ENCODE results near the gene GALM. TPM values are rescaled to one million over a fixed set of nuclear protein-coding genes. Genes with fewer than 3 reads are reported as not detected.

The GALM gene
- total RNA-seq, 1 experiment from 2014 or later: 10.0 TPM

- H4K5ac ChIP-seq (ENCODE audit: insufficient read length, low read depth, low read length): no peak overlapping the region
- H3K9me3 ChIP-seq (ENCODE audit: control insufficient read depth, low read depth, low read length): no peaks in the 10 kb centered on the region
- no peaks in the 10 kb centered on the region for H3K27me3 ChIP-seq (ENCODE audit: insufficient read depth, low read length)
- H2BK120ac ChIP-seq (ENCODE audit: low read depth, low read length, poor library complexity, severe bottlenecking): no peak overlapping the region
- H2AK5ac ChIP-seq (ENCODE audit: insufficient read length, low read length): no peak overlapping the region
- Mint-ChIP-seq H3K9me3 (no peaks in the 10 kb centered on the region), H3K4me1 (peaks cover 0 to 11% of the 10 kb centered on the region in 2 experiments; a peak in 2 of 4 replicates), H3K27ac (no peak overlapping the region), H3K27me3 (ENCODE audit: low read depth) (no peaks in the 10 kb centered on the region), H3K36me3 (ENCODE audit: insufficient read depth in 1 of 3, low read depth in 3 of 3) (no peaks in the 10 kb centered on the region; a peak in 1 of 7 replicates), H3K4me3 (no peak overlapping the region)
- H4K20me1 ChIP-seq (ENCODE audit: control insufficient read depth, insufficient read depth, insufficient read length): no peaks in the 10 kb centered on the region
- no peak overlapping the region for H3K56ac ChIP-seq (ENCODE audit: insufficient read length, low read depth, low read length)
- H3K18ac ChIP-seq (ENCODE audit: insufficient read length, low read depth, low read length): no peak overlapping the region
- H3K27ac ChIP-seq (ENCODE audit: insufficient read length, low read depth, low read length): no peak overlapping the region
- no peak overlapping the region for H3K9ac ChIP-seq (ENCODE audit: extremely low read depth, insufficient read length, low read length)
- no peak overlapping the region for H3K4ac ChIP-seq (ENCODE audit: low read depth, low read length)
- DNase-seq: no peak
- H2AFZ ChIP-seq (ENCODE audit: low read length): no peak overlapping the region
- no peak overlapping the region for H3T11ph ChIP-seq (ENCODE audit: low read length)
- no CpG with 5 or more reads among the region's 8 CpGs for WGBS (ENCODE audit: extremely low coverage, insufficient read length, low lambda C conversion rate)
- H2BK20ac ChIP-seq (ENCODE audit: low read depth, low read length, poor library complexity, severe bottlenecking): no peak overlapping the region
- H3K4me1 ChIP-seq (ENCODE audit: insufficient read depth, low read length): no peaks in the 10 kb centered on the region
- H2BK5ac ChIP-seq (ENCODE audit: insufficient read length, low read length): no peak overlapping the region
- no peak overlapping the region for H4K8ac ChIP-seq (replicated peaks; ENCODE audit: insufficient read length, low read depth, low read length)
- no peaks in the 10 kb centered on the region for H3K79me1 ChIP-seq (ENCODE audit: insufficient read depth, low read depth, low read length, poor library complexity, severe bottlenecking)
- no peaks in the 10 kb centered on the region for H3K23me2 ChIP-seq (ENCODE audit: insufficient read length, low read depth, low read length, poor library complexity, severe bottlenecking)
- H3K4me2 ChIP-seq (ENCODE audit: insufficient read depth, insufficient read length, low read length): no peak overlapping the region
- H4K91ac ChIP-seq (ENCODE audit: insufficient read length, low read depth, low read length): no peak overlapping the region
- no peaks in the 10 kb centered on the region for H3K79me2 ChIP-seq (ENCODE audit: insufficient read depth, low read length)
- H3K23ac ChIP-seq (ENCODE audit: insufficient read length, low read depth, low read length): no peak overlapping the region
- no peak overlapping the region for H2BK12ac ChIP-seq (ENCODE audit: insufficient read length, low read depth, low read length)
- H2BK15ac ChIP-seq (ENCODE audit: low read depth, low read length): no peak overlapping the region
- no peak for TF ChIP-seq CTCF (conservative IDR thresholded peaks at IDR 0.05)
- H3K14ac ChIP-seq (ENCODE audit: insufficient read depth, low read length): no peak overlapping the region
These were observed 31.4 kb downstream of the GALM start for GRCh38 chr2:38697116-38697840.

Measured in H9 (cell line).